ENCODE measurements around the gene SMIM20. TPM values are rescaled to one million over a fixed set of nuclear protein-coding genes. Genes with fewer than 3 reads are reported as not detected.

SMIM20 gene
- total and polyA plus RNA-seq, 2 of the 4 experiments (the other 2 are of a cell fraction) = 13.6 to 23.1 TPM

DNA sequence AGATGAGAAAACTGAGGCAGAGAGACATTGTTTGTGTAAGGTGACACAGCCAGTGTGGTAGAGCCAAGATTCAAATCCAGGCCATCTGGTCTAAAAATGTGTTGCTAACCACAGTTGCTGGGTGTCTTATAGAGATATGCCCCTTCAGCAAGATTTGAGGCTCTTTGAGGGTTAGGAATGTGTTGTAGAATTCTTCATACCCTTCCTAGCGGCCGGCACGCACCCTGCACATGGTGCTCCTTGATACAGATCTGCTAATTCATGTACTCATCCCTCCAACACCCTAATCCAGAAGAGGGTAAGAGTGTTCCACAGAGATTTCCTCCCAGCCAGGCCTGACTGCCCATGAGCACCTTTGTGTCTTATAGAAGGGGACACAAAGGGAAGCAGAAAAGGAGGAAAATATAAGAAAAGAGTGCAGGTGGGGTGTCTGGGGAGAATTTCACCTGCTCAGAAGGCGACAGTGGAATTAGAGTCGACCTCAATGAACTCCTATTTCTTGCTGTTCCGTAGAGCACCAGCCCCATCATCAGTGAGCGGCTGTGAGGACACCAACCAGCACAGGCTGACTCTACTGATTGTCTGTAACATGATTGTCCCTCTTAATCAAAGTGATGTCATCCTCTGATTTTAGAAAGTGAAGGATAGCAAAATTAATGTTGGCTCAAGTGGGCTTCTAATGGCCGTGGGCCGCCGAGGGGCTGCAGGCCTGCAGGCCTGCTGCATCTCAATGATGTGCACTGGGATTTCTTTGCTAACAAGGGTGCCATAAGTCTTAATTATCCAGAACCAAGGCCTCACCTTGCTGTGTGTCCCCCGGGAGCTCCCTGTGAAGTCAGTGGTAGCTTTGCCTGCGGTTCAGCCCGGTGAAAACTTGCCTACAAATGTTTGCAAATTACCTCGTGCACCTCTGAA lies 24.2 kb upstream of the SMIM20 start (continued):
- TF ChIP-seq BHLHE40 (IDR thresholded peaks at IDR 0.05; ENCODE audit: low read depth, low read length) = no peak

DNA sequence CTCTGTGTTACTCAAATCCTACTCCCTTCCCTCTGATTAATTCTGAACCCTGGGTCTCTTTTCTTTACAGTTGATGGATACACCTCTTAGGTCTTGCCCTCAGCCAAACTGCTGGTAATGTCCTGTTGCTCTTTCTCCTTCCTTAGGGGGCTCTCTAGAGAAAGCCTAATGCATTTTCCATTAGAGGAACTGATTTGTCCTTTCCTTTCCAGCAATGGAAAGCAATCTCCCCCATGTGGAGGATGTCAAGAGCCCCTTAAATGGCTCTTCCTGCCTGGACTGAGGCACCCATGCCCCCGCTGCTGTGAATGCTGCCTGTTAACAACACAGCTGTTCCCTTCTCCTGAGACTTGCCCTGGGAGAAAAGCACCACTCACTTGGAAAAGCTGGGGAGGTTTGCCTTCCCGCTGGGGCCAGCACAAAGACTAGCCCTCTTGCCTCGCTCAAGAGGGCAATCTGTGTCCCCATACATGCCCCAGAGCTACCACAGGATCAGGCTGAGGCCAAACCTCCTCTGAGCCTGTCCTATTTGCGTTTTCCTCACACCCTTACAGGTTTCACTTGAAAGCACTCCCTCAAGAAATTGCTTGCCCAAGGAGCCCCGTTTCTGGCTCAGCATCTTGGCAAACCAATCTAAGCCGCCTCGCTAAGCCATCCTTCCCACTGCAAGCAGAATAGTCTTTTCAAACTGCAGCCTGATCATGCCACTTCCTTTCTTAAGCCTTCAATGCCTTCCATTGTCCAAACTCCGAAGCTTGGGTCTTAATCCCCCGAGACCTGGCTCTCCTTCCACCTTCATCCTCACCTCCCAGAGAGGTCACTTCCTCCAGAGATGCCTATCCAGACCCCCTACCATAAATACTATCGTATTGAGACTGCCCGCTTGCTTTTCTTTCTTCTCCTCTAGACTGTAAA lies 23.2 kb upstream of the SMIM20 start:
- Histone ChIP-seq H3K4me3 (ENCODE audit: insufficient read depth, low read depth, low read length) (no peak overlapping the region), H4K8ac (ENCODE audit: low read depth in 2 of 2, low read length in 2 of 2) (no peak overlapping the region), H2BK120ac (ENCODE audit: low read depth, low read length) (no peak overlapping the region), H2AFZ (replicated peaks; ENCODE audit: low read length, poor library complexity) (no peak overlapping the region), H3K9ac (ENCODE audit: low read depth, low read length) (no peak overlapping the region), H3K56ac (ENCODE audit: extremely low read depth, insufficient read depth, low read length) (no peak overlapping the region), H4K5ac (ENCODE audit: low read depth, low read length) (no peak overlapping the region), H4K20me1 (ENCODE audit: insufficient read depth, low read length) (no peaks in the 10 kb centered on the region), H2BK15ac (ENCODE audit: low read depth, low read length) (no peak overlapping the region), H3K23ac (ENCODE audit: low read depth, low read length) (no peak overlapping the region), H3K4ac (ENCODE audit: low read depth, low read length) (no peak overlapping the region), H3K18ac (ENCODE audit: low read depth, low read length) (no peak overlapping the region), H3K9me3 (ENCODE audit: control insufficient read depth, insufficient read depth, low read length) (no peaks in the 10 kb centered on the region), H3K4me2 (ENCODE audit: low read depth, low read length) (no peak overlapping the region), H2AK9ac (replicated peaks; ENCODE audit: low read depth, low read length, poor library complexity) (no peak overlapping the region), H2BK5ac (ENCODE audit: low read depth, low read length, poor library complexity, severe bottlenecking) (no peak overlapping the region), H3K27me3 (ENCODE audit: control insufficient read depth, insufficient read depth, low read length) (no peaks in the 10 kb centered on the region), H2AK5ac (ENCODE audit: low read depth, low read length) (no peak overlapping the region), H3K14ac (replicated peaks; ENCODE audit: low read depth, low read length) (no peak overlapping the region), H3K9me1 (ENCODE audit: insufficient read depth, low read length) (no peaks in the 10 kb centered on the region), H4K91ac (ENCODE audit: insufficient read depth, low read depth, low read length) (no peak overlapping the region), H3K4me1 (ENCODE audit: control insufficient read depth, insufficient read depth, low read length) (no peaks in the 10 kb centered on the region; the same call in 1 of the 2 replicates), H3K27ac (ENCODE audit: insufficient read depth, low read length) (no peak overlapping the region), H3K36me3 (ENCODE audit: control insufficient read depth, insufficient read depth, low read length) (no peaks in the 10 kb centered on the region), H2BK20ac (ENCODE audit: low read depth, low read length) (no peak overlapping the region), H3K79me1 (ENCODE audit: low read depth in 1 of 2, low read length in 2 of 2) (no peaks in the 10 kb centered on the region)
- no TSS peak for BruUV-seq (replicated peaks)
- ChIA-PET POLR2A (ENCODE audit: unreplicated experiment) (no interaction called here), CTCF (interaction anchor here (0.6 to 1.4 kb wide), 2 partner anchors 13 to 655 kb away, joined by 3 read pairs; no protein-coding TSS in a partner anchor)
- dilution Hi-C loops (cut with HindIII; ENCODE audit: low sequenced_read_pairs, unreplicated experiment) (no loop called here), in situ Hi-C loops (cut with MboI; ENCODE audit: low sequenced_read_pairs) (no loop called here), intact Hi-C loops (cut with micrococcal nuclease) (loop anchor here (1.0 kb wide), 1 partner anchor 8 kb away; no protein-coding TSS in a partner anchor)
- no peak for TF ChIP-seq RAD21 (IDR thresholded peaks at IDR 0.05; ENCODE audit: low read length)
- TF ChIP-seq MAFK (IDR thresholded peaks at IDR 0.05; ENCODE audit: low read depth, low read length) = no peak
- TF ChIP-seq FOS (IDR thresholded peaks at IDR 0.05; ENCODE audit: low read depth, low read length) = no peak
- no peak for TF ChIP-seq CHD1 (IDR thresholded peaks at IDR 0.05; ENCODE audit: low read depth, low read length)
- no peak for TF ChIP-seq RCOR1 (IDR thresholded peaks at IDR 0.05; ENCODE audit: insufficient replicate concordance, low read length)
- DNase-seq (no peak), ATAC-seq (ENCODE audit: low read depth) (no peak)
- 79% methylated on average over 6 of the region's 11 CpGs; no CpG with 5 or more reads in 1 of the 2 experiments for WGBS, 2 experiments (ENCODE audit: extremely low coverage in 2 of 2, insufficient read length in 1 of 2)

Data from IMR-90 (cell line).